Measurements from ENCODE around the gene SMYD1. TPM values are rescaled to one million over a fixed set of nuclear protein-coding genes. Genes with fewer than 3 reads are reported as not detected.

Gene SMYD1
- total RNA-seq, 2 experiments from 2014 or later = not detected

GRCh38 chr2:88116669-88117432, 49.2 kb downstream of the SMYD1 start:
- CTCF ChIA-PET = interaction anchor here (0.9 kb wide), 1 partner anchor 55 kb away, joined by 3 read pairs; no protein-coding TSS in a partner anchor
- H3K4me3 Mint-ChIP-seq = no peak overlapping the region
- no peaks in the 10 kb centered on the region for H3K4me1 Mint-ChIP-seq (ENCODE audit: low read depth)
- ATAC-seq (no peak), DNase-seq (no peak)
- no peaks in the 10 kb centered on the region for H3K9me3 Mint-ChIP-seq
- no peaks in the 10 kb centered on the region for H3K36me3 Mint-ChIP-seq (ENCODE audit: low read depth)
- POLR2A ChIA-PET = no interaction called here
- TF ChIP-seq CTCF (IDR thresholded peaks at IDR 0.05) = no peak
- H3K27me3 Mint-ChIP-seq = no peaks in the 10 kb centered on the region
- intact Hi-C loops (cut with micrococcal nuclease) = no loop called here
- no peak overlapping the region for H3K27ac Mint-ChIP-seq

- Mint-ChIP-seq H3K27ac (no peak overlapping the region), H3K9me3 (no peaks in the 10 kb centered on the region), H3K36me3 (ENCODE audit: low read depth) (no peaks in the 10 kb centered on the region), H3K4me1 (ENCODE audit: low read depth) (no peaks in the 10 kb centered on the region), H3K27me3 (no peaks in the 10 kb centered on the region), H3K4me3 (no peak overlapping the region)
- no peak for TF ChIP-seq CTCF (IDR thresholded peaks at IDR 0.05)
- no peak for DNase-seq
- ChIA-PET CTCF (interaction anchor here (1.0 kb wide), 1 partner anchor 57 kb away, joined by 3 read pairs; no protein-coding TSS in a partner anchor), POLR2A (no interaction called here)
- intact Hi-C loops (cut with micrococcal nuclease) = no loop called here
- ATAC-seq = no peak
Measured at GRCh38 chr2:88117973-88118372, 50.3 kb downstream of the SMYD1 start.

GRCh38 chr2:88121678-88122077, 54.1 kb downstream of the SMYD1 start:
- POLR2A ChIA-PET = no interaction called here
- DNase-seq (no peak), ATAC-seq (no peak)
- no peak overlapping the region for H3K27ac Mint-ChIP-seq
- no peaks in the 10 kb centered on the region for H3K36me3 Mint-ChIP-seq (ENCODE audit: low read depth)
- H3K27me3 Mint-ChIP-seq = no peaks in the 10 kb centered on the region
- CTCF ChIA-PET = no interaction called here
- H3K4me3 Mint-ChIP-seq = no peak overlapping the region
- TF ChIP-seq CTCF (IDR thresholded peaks at IDR 0.05) = no peak
- no peaks in the 10 kb centered on the region for H3K4me1 Mint-ChIP-seq (ENCODE audit: low read depth)
- no peaks in the 10 kb centered on the region for H3K9me3 Mint-ChIP-seq
- intact Hi-C loops (cut with micrococcal nuclease) = no loop called here

- Mint-ChIP-seq H3K4me3 (no peak overlapping the region), H3K27me3 (no peaks in the 10 kb centered on the region), H3K27ac (no peak overlapping the region), H3K4me1 (ENCODE audit: low read depth) (no peaks in the 10 kb centered on the region), H3K9me3 (no peaks in the 10 kb centered on the region), H3K36me3 (ENCODE audit: low read depth) (no peaks in the 10 kb centered on the region)
- ChIA-PET POLR2A (no interaction called here), CTCF (no interaction called here)
- ATAC-seq (no peak), DNase-seq (no peak)
- no peak for TF ChIP-seq CTCF (IDR thresholded peaks at IDR 0.05)
- intact Hi-C loops (cut with micrococcal nuclease) = no loop called here
Measured at GRCh38 chr2:88122141-88122884, 54.7 kb downstream of the SMYD1 start.

Data from activated CD8-positive, alpha-beta T cell treated with anti-CD3 and anti-CD28 coated beads for 36 hours (primary cell).